NCI-H128 (cell line): ENCODE data around the gene ITIH5.

Experiments
- DNase-seq: peaks from one replicate; lab custom pipeline; 2025; ENCODE audit not compliant: unreplicated experiment; lab: John Stamatoyannopoulos, UW

The ITIH5 gene

DNA sequence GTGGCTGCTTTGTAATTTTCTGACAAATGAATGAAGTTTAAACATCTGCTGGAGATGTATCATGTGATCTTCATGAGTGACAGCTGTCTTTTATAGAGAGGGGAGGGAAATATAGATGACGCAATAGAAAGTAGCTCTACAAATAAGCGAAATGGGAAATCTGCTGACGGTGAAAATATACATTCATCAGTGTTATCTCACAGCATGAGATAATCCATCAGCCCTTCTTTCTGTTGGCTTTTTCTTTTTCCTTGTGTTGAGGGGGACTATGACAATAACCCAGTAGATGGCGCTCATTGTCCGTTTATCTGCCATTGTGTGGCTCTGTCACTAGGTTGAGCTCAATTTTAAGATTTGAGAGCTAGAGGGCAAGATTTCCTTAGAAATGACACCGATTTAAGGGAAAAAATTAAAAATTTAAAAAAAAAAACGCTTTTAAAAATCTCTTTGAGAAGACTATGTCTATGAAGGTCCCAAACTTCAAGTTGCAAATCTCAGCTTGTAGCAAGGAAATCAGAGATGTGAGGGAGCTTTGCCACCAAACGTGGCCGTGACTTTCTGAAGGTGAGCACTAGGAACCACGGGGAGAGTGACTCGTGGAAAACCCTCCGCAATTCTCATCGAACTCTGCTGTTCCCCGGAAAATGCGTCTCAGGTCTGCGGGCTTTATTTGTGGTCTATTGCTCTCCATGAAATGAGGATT lies 141.3 kb downstream of the ITIH5 start:
- no peak for DNase-seq

DNA sequence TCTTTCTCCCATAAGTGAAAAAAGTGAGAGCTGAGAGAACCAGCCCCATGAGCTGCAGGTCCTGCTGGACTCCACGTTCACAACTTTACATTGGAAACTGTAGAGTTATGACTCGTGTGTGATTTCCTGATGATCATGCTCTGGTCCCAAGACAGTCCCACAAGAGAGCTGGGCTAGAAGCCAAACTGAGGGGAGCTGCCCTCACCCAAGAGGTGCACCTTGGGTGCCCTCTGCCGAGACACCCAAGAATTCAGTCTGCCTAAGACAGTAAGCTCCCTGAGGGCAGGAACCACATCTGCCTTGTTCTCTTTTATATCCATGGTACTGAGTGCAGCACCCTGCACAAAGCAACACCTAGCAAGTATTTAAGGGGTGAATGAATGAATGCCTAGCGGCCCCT lies 143.1 kb downstream of the ITIH5 start:
- DNase-seq: no peak

DNA sequence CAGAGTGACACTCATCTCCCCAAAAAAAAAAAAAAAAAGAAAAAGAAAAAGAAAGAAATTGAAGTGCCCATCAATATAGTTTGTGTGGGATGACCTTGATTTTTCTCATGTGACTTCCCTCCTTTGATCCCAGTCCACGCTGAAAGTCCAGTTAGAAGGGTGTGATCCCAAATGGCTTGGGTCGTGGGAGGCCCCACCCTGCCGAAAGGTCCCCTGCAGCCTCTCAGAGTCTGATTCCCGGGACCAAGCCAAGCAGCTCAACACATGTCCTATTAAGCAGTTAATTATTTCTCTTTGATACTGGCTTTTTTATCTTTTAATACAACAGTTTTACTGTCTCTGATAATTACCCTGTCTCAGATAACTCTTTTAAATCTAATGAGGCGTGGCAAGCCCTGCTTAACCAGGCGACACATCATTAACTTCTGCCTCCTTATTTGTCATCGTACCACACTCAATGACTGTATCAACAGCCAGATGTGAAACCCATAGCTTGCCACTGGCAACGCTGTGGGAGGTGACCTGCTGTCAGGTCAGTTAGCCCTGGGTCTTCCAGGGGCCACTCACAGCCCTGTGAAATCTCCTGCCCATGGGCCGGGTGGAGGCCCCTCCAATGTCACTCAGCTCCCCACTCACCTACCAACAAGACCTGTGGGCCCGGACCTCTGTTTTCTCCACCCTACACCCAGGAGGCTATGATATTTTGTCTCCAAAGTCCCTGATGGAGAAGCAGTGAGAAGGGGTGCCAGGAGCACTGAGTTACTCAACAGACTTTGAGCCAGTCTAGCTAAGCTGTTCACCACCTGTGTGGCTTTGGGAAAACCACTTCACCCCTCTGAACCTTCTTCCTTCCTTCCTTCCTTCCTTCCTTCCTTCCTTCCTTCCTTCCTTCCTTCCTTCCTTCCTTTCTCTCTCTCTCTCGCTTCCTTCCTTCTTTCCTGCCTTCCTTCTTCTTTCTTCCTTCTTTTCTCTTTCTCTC lies 146.0 kb downstream of the ITIH5 start:
- no peak for DNase-seq

DNA sequence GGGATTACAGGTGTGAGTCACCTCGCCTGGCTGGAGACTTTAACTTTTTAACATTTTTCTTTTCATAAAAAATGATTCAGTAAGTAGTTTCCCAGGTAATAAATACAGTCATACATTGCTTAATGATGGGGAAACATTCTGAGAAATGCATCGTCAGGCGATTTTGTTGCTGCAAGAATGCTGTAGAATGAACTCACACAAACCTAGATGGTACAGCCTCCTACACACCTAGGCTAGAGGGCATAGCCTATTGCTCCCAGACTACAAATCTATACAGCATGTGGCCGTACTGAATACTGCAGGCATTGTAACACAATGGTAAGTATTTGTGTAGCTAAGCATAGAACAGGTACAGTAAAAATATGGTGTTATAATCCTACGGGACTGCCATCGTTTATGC lies 147.4 kb downstream of the ITIH5 start:
- no peak for DNase-seq

DNA sequence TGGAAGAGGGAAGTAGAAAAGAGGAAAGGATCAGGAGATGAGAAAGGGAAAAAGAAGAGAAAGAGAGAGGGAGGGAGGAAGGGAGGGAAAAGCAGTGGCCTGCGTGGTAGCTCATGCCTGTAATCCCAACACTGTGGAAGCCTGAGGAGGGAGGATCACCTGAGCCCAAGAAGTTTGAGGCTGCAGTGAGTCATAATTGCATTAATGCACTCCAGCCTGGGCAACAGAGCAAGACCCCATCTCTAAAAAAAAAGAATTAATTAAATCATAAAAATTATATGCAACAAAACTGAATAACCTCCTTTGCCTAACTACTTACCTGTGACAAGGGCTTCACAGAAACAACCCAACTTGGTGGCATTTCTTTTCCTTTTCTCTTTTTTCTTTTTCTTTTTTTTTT lies 148.1 kb downstream of the ITIH5 start:
- no peak for DNase-seq

DNA sequence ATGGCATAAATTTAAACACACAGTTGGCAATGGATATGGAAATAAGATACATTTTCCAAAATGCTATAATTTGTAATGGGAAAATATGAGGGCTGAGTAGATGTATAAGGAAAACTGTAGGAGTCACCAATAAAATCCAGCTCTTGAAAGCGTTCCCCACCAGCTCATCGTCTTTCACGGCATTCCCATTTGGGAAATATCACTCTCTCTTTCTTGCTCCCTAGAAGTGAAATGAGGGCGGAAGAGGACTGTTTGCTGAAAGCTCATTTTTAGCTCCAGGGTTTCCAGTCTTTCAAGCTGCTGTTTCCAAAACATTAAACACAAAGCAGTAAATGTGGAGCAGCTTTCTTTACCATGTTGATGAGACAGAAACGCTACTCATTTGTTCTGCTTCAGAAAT lies 151.3 kb downstream of the ITIH5 start:
- no peak for DNase-seq

DNA sequence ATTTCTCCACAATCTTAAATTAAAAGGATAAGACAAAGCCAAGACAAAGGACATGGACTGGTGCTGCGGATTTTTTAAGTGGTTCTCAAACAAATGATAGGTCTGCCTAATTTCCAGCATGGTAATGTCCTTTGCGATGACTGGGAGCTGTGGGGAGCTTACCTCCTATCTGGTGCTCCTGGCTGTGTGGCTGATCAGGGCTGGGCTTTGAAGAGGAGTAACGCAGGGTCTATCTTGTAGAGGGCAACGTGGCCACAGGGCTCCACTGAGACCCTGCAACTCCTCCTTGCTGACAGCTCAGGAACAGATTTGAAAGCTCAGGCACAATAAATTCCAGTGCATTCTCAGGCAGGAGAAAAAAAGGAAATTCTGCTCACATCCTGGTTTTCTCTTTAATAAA lies 152.8 kb downstream of the ITIH5 start:
- DNase-seq: no peak

DNA sequence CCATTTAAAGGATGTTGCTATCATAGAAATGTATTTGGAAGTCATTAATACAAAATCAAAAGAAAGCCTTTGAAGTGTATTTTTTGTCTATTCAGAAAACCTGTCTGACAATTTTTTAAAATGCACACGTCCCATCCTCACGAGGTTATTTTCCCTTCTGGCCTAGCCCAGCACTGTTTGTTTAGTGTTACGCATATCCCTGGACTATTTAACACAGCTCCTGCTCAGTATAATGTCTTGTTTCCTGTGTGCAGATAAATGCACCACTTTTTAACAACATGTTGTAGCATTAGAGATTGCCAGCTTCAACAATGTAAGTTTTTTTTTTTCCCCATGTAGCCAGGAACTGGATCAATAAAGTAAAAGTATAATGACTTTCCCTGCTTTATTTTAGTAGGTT lies 153.3 kb downstream of the ITIH5 start:
- DNase-seq: no peak

DNA sequence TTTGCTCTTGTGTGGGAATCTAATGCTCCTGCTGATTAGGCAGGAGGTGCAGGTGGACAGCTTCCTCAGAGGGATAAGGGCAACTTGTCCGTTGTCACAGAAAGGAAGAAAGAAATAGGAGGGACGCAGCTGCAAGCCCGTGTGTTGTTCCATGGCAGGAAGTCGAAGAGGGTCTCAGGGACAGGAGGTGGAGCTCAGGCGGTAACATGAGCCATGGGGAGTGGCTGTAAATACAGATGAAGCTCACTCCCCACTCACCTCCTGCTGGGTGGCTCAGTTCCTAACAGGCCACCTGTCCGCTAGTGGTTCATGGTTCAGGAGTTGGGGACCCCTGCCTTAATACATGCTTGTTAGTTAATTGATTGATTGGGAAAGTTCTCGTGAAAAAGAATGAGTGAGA lies 154.3 kb downstream of the ITIH5 start:
- no peak for DNase-seq

DNA sequence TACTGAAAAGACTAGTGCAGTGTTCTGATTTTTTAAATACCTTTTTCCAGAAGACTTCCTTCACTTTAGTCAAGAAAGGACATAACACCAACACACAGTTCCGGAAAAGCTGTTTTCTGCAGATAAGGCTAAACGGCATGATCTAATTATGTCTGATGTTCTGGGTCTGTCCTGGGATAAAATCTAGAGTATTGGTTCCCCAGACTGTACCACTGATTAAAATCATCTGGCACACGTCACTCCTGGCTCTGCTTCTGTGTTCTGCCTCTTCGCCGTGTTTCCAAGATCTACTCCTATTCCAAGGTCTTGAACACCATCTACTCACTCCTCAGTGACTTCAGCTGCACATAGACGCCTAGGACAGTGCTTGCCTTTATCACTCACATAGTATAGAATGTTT lies 155.2 kb downstream of the ITIH5 start:
- DNase-seq: no peak
